Fibroblast of mammary gland (primary cell): Measurements from ENCODE around the gene FALEC.

Experiments used
- DNase-seq: peaks from one replicate; pipeline ENCODE4 v3.0.0-alpha.2; 2010; ENCODE audit warnings: low read depth
- H3K4me3 ChIP-seq: 2 replicates; pipeline ENCODE4 v1.5.1; 2011; ENCODE audit warnings: low read depth, mild to moderate bottlenecking, low read length, moderate library complexity; ENCODE audit not compliant: control insufficient read depth
- TF ChIP-seq, protein P1 (sequence below): conservative IDR thresholded peaks from 2 replicates; pipeline ENCODE4 v1.5.1; 2011; ENCODE audit warnings: low read depth, low read length, inconsistent platforms; ENCODE audit not compliant: control insufficient read depth, insufficient read depth

The FALEC gene

DNA sequence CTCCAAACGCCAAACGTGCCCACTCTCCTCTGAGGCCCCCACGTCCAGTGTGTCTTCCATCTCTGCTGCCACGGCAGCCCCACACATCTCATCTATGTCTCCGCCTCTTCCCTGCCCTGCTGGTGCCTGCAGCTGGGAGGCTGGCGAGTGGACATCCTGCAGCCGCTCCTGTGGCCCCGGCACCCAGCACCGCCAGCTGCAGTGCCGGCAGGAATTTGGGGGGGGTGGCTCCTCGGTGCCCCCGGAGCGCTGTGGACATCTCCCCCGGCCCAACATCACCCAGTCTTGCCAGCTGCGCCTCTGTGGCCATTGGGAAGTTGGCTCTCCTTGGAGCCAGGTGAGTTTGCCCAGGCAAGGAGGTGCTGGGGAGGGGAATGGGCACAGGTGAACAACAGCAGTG, 42.3 kb downstream of the FALEC start:
- DNase-seq: no peak
- TF ChIP-seq, protein P1, sequence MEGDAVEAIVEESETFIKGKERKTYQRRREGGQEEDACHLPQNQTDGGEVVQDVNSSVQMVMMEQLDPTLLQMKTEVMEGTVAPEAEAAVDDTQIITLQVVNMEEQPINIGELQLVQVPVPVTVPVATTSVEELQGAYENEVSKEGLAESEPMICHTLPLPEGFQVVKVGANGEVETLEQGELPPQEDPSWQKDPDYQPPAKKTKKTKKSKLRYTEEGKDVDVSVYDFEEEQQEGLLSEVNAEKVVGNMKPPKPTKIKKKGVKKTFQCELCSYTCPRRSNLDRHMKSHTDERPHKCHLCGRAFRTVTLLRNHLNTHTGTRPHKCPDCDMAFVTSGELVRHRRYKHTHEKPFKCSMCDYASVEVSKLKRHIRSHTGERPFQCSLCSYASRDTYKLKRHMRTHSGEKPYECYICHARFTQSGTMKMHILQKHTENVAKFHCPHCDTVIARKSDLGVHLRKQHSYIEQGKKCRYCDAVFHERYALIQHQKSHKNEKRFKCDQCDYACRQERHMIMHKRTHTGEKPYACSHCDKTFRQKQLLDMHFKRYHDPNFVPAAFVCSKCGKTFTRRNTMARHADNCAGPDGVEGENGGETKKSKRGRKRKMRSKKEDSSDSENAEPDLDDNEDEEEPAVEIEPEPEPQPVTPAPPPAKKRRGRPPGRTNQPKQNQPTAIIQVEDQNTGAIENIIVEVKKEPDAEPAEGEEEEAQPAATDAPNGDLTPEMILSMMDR: no peak
- H3K4me3 ChIP-seq: no peak overlapping the region

GRCh38 chr1:150558303-150558704, 42.8 kb downstream of the FALEC start:
- TF ChIP-seq, protein P1: no peak
- H3K4me3 ChIP-seq: peak overlapping the region; percentile 29
- DNase-seq: no peak

DNA sequence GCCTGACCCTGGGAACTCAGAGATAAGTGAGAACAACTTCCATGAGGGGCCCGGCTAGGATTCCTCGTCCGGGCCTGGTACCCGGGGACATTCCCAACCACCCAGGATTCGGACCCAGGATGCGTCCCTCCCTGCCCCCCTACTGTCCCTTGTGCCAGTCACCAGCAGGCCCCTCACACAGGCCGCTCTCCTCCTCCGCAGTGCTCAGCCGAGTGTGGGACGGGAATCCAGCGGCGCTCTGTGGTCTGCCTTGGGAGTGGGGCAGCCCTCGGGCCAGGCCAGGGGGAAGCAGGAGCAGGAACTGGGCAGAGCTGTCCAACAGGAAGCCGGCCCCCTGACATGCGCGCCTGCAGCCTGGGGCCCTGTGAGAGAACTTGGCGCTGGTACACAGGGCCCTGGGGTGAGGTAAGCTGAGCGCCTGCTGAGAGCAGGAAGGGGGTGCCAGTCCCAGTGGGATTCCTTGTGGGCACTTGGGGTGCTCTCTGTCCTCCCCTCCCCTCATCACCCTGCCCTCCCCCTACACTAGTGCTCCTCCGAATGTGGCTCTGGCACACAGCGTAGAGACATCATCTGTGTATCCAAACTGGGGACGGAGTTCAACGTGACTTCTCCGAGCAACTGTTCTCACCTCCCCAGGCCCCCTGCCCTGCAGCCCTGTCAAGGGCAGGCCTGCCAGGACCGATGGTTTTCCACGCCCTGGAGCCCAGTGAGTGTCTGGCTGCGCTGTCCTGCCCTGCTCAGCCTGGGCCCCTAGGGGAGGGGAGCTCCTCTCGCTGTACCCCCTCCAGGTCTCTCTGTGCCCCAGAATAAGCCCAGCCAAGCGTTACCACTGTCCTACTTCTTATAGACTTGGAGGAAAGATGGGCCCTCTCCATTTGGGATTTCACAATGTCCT, 43.5 kb downstream of the FALEC start:
- peak; percentile 67 for DNase-seq
- TF ChIP-seq, protein P1: no peak
- peak overlapping the region; percentile 29 for H3K4me3 ChIP-seq

DNA sequence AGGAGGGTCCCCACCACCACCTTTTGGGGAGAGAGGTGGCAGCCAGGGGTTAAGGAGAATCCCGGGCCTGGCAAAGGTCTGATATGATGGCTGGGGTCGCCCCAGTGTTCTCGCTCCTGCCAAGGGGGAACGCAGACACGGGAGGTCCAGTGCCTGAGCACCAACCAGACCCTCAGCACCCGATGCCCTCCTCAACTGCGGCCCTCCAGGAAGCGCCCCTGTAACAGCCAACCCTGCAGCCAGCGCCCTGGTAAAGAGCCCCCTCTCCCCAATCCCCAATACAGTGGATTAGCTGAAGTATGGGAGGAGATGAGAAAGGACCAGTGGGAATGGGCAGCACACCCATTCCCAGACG, 44.1 kb downstream of the FALEC start:
- DNase-seq: no peak
- H3K4me3 ChIP-seq: no peak overlapping the region
- TF ChIP-seq, protein P1: no peak

DNA sequence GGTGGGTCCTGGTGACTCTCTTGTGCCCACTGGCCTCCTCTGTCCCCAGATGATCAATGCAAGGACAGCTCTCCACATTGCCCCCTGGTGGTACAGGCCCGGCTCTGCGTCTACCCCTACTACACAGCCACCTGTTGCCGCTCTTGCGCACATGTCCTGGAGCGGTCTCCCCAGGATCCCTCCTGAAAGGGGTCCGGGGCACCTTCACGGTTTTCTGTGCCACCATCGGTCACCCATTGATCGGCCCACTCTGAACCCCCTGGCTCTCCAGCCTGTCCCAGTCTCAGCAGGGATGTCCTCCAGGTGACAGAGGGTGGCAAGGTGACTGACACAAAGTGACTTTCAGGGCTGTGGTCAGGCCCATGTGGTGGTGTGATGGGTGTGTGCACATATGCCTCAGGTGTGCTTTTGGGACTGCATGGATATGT, 44.5 kb downstream of the FALEC start:
- TF ChIP-seq, protein P1: peak; percentile 86
- peak; percentile 73 for DNase-seq
- H3K4me3 ChIP-seq: no peak overlapping the region

DNA sequence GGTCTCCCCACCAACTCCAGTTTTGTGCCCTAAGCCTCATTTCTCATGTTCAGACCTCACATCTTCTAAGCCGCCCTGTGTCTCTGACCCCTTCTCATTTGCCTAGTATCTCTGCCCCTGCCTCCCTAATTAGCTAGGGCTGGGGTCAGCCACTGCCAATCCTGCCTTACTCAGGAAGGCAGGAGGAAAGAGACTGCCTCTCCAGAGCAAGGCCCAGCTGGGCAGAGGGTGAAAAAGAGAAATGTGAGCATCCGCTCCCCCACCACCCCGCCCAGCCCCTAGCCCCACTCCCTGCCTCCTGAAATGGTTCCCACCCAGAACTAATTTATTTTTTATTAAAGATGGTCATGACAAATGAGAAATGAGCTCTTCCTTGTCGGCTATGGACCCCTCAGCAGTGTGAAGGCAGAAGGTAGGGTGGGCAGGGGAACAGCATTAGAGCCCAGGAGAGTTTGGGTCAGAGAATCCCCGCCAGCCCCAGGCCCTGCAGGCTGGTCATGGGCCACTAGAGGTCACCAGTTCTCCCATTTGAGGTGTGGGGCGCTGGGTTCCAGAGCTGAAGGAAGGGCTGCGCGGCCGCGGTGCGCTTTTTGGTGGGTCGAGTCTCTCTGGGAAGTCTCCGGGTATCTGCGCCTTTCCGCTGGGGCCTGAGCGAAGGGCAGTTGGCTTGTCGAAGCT, 45.2 kb downstream of the FALEC start:
- peak overlapping the region; percentile 53 for H3K4me3 ChIP-seq
- no peak for DNase-seq
- TF ChIP-seq, protein P1: peak; percentile 76
